ENCODE results near the gene GPATCH4.
"Not testable (repeated sequence)": the region's sequence is repeated elsewhere in the genome, so short reads cannot be mapped to it uniquely, and the experiment has no call there.

The GPATCH4 gene

GRCh38 chr1:156594190-156594589 lies 7.1 kb downstream of the GPATCH4 start:
- no peak for DNase-seq

- no peak for DNase-seq
These were observed 7.7 kb downstream of the GPATCH4 start for GRCh38 chr1:156593661-156593989.

GRCh38 chr1:156592910-156593660 lies 8.2 kb downstream of the GPATCH4 start:
- DNase-seq: no peak

DNA sequence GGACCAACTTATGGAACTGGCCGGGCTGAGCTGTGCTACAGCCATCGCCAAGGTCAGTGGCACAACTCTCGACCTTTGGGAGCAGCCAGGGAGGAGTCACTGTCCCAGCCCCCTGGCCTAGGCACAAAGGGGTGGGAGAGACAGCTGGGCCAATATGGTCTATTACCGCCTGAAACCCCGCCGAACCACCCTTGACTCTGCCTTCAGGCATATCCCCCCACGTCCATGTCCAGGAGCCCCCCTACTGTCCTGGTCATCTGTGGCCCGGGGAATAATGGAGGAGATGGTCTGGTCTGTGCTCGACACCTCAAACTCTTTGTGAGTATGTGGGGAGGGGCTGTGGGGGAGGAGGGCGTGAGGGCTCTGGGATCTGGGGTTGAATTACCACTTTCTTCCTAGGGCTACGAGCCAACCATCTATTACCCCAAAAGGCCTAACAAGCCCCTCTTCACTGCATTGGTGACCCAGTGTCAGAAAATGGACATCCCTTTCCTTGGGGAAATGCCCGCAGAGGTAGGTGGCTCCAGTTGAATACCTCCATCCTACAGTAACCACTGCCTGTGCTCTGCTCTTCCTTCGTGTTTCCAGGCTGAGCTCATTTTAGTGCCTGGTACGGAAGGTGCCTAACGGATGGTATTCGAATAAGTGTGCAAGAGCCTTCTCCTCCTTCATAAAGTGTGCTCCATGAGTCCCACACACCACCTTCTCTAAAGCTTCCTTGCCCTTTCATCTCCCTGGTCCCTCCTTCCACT lies 8.9 kb downstream of the GPATCH4 start:
- no peak for DNase-seq

- peak; percentile 54 to 67 for DNase-seq
These were observed 9.7 kb downstream of the GPATCH4 start, which contains the start of gene NAXE for GRCh38 chr1:156591432-156592157. Gene NAXE (plus strand): TSS chr1:156591776. CDS start chr1:156591805, 29 bp downstream.

- no peak for DNase-seq
These were observed 10.2 kb downstream of the GPATCH4 start for GRCh38 chr1:156591181-156591431.

DNA sequence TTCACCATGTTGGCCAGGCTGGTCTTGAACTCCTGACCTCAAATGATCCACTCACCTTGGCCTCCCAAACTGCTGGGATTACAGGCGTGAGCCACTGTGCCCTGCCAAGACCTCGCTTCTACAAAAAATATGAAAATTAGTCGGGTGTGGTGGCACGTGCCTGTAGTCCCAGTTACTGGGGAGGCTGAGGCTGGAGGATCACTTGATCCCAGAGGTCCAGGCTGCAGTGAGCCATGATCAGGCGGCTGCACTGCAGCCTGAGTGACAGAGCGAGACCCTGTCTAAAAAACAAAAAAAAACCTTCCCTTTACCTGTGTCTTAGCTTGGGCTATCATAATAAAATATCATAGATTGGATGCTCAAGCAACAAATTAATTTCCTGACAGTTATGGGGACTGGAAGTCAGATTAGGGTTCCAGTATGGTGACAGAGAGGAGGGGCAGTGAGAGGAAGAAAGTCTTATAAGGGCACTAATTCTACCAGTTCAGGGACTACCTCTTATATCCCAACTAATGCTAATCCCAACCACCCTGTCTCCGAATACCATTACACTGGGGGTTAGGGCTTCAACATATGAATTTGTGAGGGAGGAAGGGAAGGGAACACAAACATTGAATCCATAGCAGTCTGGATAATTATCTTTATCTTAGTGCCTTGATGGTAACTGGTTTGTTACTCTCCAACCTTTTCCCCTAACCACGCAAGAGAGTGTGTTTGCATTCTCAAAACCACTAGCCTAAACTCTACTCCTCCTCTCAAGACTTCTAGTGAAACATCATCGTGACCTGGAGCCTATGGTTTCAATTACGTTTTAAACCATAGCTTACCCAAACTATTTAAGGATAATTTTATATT lies 10.7 kb downstream of the GPATCH4 start:
- no peak for DNase-seq

DNA sequence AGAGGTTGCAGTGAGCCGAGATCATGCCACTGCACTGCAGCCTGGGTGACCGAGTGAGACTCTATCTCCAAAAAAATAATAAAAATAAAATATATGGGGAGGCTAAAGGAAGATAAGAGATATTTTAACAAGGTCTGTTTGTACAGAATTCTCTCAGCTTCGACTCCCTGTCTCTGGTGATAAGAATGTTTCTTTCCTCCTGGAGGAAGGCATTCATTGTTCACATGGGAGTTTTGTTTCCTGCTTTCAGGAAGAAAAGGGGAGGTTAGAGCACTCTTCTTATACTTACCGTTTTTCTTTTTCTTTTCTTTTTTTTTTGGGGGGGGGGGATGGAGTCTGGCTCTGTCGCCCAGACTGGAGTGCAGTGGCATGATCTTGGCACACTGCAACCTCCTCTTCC lies 11.7 kb downstream of the GPATCH4 start:
- no peak for DNase-seq

GRCh38 chr1:156587927-156588326 lies 13.4 kb downstream of the GPATCH4 start:
- DNase-seq: not testable (repeated sequence)

DNA sequence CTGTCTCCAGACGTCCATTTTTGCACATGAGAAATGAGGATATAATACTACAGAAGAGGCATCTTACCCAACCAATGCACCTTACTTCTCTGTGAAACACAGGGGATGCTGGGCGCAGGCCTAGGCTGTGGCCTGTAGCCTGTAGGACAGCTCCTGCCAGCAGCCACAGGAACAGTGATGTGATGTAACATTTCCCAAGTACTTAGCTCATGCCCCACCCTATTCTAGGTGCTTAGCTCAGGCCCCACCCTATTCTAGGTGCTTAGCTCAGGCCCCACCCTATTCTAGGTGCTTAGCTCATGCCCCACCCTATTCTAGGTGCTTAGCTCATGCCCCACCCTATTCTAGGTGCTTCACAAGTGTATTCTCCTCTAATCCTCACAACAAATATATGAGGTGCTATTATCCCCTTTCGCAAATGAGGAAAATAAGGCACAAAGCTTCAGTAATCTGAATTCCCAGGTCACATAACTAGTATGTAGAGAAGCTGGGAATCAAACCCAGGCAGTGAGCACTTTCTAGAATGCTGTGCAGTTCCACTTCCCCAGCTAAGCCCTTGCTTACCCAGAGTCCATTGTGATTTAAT lies 14.3 kb downstream of the GPATCH4 start:
- DNase-seq: no peak

DNA sequence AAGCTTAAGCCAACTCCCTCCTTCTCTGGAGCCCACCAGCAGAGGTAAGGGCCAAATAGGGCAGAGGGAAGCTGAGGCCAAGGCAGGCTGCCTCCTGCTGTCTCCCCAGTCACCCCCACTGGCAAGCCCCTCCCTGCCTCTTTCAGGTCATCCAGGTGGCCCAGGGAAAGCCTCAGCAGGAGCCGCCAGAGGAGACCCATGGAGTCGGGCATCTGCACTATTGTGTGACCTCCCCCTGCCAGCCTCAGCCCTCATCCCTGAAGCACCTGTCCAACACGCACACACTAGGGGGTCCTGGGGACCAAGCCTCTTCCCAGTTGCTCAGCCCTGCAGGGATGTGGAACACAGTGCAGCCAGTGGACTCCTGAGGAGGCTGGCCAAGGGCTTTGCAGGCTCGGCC lies 15.0 kb downstream of the GPATCH4 start:
- no peak for DNase-seq

DNA sequence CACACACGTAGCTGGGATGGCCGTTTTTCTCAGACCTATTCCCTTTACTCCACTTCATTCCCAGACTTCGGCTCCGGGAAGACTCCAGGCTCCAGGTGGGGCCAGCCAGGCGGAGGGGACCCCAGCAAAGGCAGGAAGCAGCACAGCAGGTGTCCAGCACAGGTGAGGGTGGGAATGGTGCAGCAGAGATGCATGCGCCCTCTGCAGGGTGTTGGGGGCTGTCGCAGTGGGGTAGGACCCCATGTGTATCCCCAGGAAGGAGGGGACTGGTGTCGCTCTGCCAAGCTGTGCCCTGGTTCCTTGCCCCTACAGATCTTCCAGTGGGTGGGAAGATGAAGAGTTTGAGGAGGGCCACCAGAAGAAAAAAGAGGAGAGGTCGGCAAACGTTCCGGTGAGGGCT lies 16.5 kb downstream of the GPATCH4 start:
- no peak for DNase-seq

GRCh38 chr1:156583821-156584622 lies 17.3 kb downstream of the GPATCH4 start:
- peak; percentile 55 to 96 for DNase-seq

GRCh38 chr1:156582388-156583017 lies 18.8 kb downstream of the GPATCH4 start:
- no peak for DNase-seq

DNA sequence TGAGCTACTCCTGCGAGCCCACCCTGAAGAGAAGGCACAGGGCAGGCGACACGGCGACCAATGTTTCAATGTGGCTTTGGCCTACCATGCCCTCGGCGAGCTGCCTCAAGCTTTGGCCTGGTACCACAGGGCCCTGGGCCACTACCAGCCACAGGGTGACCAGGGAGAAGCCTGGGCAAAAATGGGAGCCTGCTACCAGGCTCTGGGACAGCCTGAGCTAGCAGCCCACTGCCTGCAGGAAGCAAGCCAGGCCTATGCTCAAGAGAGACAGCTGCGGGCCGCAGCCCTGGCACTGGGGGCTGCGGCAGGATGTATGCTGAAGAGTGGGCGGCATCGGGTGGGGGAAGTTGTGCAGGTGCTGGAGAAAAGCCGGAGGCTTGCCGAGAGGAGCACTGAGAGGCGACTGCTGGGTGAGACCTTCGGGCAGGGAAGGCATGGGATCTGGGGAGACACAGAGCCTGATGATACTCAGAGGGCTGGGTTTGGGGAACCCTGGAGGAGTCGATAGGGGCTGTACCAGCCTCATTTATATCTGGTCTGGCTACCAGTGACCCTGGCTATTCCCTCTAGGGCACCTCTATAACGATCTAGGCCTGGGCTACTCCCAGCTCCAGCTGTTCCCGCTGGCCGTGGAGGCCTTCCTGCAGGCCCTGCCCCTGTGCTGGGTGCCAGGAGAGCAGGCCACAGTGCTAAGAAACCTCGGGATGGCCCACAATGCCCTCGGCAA lies 19.5 kb downstream of the GPATCH4 start:
- DNase-seq: no peak

DNA sequence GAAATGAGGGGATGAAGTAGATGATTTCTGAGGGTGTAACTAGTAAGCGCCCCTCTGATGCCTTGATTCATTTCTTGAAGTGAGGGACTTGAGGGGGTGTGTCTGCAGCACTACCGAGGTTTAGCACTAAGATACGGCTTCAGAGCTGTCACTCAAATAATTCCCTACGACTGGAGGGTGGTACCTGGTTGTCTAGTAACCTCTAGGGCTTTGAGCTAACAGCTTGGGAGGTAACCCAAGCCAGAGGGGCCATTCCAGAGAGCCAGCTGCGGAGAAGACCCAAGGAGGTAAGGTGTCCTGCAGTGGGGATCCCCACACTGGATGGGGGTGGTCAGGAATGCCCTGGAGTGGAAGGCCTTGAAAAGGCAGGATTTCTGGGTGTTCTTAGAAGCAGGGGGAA lies 21.8 kb downstream of the GPATCH4 start, which contains the start of gene TTC24:
TSS of gene TTC24 (plus strand) at position 252 of the 400 bp plus-strand sequence. CDS start 1,642 bp downstream, outside the sequence.
- no peak for DNase-seq

- DNase-seq: no peak
These were observed 23.2 kb downstream of the GPATCH4 start for GRCh38 chr1:156578055-156578454.

- DNase-seq: no peak
These were observed 23.7 kb downstream of the GPATCH4 start for GRCh38 chr1:156577550-156577949.

DNA sequence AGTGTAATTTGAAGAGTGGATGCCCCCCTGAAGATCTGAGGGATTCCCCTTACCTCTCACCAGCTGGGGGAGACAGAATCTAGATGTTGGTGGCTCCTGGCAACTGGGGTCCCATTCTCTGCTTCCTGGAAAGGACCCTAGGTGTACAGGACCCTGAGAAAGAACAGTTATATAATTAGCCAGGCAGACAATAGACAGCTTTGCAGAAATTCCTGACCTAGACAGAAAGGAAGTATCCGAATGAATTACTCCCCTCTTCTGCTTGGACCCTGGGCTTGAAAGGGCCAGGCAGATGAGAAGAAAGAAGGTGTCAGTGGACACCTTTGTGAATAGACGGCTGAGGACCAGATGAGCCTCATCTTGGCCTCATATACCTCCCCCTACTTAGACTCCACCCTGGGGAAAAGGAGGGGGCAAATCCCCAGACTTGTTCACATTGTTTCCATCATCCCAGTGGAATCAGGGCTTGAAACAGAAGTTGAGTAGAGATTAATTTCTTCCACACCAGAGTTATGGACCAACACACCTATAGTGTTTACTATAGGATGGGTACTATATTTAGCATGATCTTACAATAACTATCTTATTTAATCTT lies 27.1 kb downstream of the GPATCH4 start:
- no peak for DNase-seq

- no peak for DNase-seq
These were observed 28.6 kb downstream of the GPATCH4 start for GRCh38 chr1:156572663-156573018.
